GM23248 (cell line): ENCODE measurements around the gene RNF144B.

Source experiments
- EZH2 ChIP-seq: fragments of 200-600 bp; sonication (generic); IDR thresholded peaks from 2 replicates; pipeline ENCODE4 v1.6.1; 2018; ENCODE audit warnings: antibody characterized with exemption, mild to moderate bottlenecking; ENCODE audit not compliant: insufficient read depth, poor library complexity, severe bottlenecking
- EZH2phosphoT487 ChIP-seq: fragments of 200-600 bp; sonication (generic); IDR thresholded peaks from 2 replicates; pipeline ENCODE4 v1.6.1; 2018; ENCODE audit warnings: antibody characterized with exemption, moderate library complexity, mild to moderate bottlenecking, low read depth; ENCODE audit not compliant: insufficient read depth

GRCh38 chr6:18343741-18344140, 43.4 kb upstream of the RNF144B start:
- no peak for TF ChIP-seq EZH2phosphoT487
- no peak for TF ChIP-seq EZH2
